ENCODE data around the gene HDAC4. TPM values are rescaled to one million over a fixed set of nuclear protein-coding genes. Genes with fewer than 3 reads are reported as not detected.

HDAC4 gene
- total and polyA plus RNA-seq, 8 donors, result 1.7 to 98.8 (median 24.5) TPM

DNA sequence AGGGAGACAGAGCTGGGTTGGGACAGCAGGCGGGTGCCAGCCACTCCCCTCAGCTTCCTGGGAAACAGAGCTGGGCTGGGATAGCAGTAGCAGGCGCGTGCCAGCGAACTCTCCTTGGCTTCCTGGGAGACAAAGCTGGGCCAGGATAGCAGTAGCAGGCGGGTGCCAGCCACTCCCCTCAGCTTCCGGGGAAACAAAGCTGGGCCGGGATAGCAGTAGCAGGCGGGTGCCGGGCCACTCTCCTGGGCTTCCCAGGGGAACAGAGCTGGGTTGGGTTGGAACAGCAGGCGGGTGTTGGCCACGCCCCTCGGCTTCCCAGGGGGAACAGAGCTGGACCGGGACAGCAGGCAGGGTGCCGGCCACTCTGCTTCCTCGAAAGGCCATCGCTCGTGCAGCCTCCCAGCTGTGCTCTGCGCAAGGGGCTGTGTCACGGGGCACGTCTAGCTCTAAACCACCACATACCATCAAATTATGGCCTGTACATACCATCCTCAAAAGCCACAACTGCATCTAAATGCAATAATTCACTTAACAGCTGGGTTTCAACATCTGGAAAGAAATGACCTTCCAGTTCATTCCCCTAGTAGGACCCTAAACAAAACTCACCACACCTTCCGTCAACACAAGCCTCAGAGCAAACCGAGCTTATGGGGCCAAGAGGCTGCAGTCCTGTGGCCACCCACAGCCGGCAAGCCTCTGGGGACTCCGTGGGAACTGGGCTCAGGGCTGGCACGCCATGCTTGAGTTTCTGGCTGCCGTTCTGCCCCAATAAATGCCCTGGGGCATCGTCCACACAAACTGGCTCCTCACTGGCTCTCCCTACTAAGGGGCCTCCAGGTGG lies 324.7 kb downstream of the HDAC4 start:
- DNase-seq, result peak; percentile 68 to 77
- Histone ChIP-seq H3K36me3 (peaks cover 30 to 98% (median 97%) of the 10 kb centered on the region in 4 donors), H3K27ac (peak overlapping the region in 4 of 5 donors; percentile 8 to 41 (median 22)), H3K9me3 (no peaks in the 10 kb centered on the region), H3K4me3 (peak overlapping the region in 2 of 4 donors; percentile 9 to 22), H3K27me3 (no peaks in the 10 kb centered on the region), H3K4me1 (peaks cover 5 to 10% (median 6%) of the 10 kb centered on the region in 4 donors)
- TF ChIP-seq, protein P1, sequence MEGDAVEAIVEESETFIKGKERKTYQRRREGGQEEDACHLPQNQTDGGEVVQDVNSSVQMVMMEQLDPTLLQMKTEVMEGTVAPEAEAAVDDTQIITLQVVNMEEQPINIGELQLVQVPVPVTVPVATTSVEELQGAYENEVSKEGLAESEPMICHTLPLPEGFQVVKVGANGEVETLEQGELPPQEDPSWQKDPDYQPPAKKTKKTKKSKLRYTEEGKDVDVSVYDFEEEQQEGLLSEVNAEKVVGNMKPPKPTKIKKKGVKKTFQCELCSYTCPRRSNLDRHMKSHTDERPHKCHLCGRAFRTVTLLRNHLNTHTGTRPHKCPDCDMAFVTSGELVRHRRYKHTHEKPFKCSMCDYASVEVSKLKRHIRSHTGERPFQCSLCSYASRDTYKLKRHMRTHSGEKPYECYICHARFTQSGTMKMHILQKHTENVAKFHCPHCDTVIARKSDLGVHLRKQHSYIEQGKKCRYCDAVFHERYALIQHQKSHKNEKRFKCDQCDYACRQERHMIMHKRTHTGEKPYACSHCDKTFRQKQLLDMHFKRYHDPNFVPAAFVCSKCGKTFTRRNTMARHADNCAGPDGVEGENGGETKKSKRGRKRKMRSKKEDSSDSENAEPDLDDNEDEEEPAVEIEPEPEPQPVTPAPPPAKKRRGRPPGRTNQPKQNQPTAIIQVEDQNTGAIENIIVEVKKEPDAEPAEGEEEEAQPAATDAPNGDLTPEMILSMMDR (IDR thresholded peaks at IDR 0.05), result no peak
- intact Hi-C loops (cut with DNase I; ENCODE audit: low total_unique reads), result no loop called here
- WGBS, 5 donors, result 39 to 62% (median 49%) methylated on average over 10 to 27 of the region's 27 CpGs

DNA sequence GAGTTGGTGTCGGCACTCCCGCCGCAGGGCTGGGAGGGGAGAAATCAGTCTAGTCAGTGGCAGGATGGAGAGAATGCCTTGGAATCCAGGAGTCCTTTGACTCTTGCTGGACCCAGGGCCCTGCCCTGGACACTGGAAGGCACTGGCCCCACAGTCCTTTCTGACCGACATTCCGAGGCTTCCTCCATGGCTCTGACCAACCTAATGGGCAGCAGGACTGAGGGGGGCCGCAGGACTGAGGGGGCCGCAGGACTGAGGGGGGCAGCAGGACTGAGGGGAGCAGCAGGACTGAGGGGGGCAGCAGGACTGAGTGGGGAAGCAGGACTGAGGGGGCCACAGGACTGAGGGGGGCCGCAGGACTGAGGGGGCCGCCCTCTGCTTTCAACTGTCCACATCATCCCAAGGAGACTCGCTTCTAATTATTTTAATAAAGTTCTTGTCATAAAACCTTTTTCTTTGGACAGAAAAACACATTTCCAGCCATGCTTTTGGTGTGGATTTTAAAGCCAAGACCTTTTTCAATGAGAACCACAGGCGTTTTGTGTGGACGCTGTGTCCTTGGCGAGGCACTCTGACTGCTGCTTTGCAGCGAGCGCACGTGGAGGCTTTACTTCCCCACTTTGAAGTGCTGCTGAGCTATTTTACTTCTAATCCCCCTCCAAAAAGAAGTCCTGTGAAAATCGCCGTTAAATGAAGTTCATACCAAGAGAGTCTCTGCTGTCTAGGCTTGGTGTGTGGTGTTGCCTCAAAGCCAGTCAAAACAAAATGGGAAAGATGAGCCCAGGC lies 326.9 kb downstream of the HDAC4 start:
- Histone ChIP-seq H3K36me3 (peaks cover 13 to 88% (median 84%) of the 10 kb centered on the region in 4 donors), H3K27me3 (no peaks in the 10 kb centered on the region), H3K9me3 (no peaks in the 10 kb centered on the region), H3K27ac (no peak overlapping the region), H3K4me1 (peaks cover 5 to 10% (median 6%) of the 10 kb centered on the region in 4 donors), H3K4me3 (no peak overlapping the region)
- no peak for DNase-seq
- 94 to 98% (median 96%) methylated on average over 14 to 18 of the region's 18 CpGs for WGBS, 5 donors
- no peak for TF ChIP-seq EP300 (IDR thresholded peaks at IDR 0.05)
- TF ChIP-seq POLR2A (IDR thresholded peaks at IDR 0.05), result no peak
- TF ChIP-seq POLR2AphosphoS5 (IDR thresholded peaks at IDR 0.05), result no peak
- TF ChIP-seq, protein P1 (IDR thresholded peaks at IDR 0.05), result no peak
- intact Hi-C loops (cut with DNase I; ENCODE audit: low total_unique reads), result no loop called here

DNA sequence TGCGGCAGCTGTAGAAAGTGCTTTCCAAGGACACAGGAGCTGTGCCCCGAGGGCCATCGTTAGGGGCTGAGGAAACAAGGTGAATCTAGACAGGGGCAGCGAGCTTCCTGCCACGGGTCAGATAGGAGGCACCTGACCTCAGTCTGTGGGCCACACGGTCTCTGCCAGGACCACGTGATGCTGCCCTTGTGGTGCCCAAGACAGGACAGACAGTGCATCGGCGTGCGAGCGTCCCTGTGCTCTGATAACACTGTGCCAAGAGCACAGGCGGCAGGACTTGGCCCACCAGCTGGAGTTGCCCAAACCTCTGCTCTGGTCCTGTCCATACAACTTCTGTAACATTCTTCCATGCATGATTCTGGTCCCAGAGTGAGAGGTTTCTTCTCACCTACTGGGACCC lies 327.6 kb downstream of the HDAC4 start:
- Histone ChIP-seq H3K27me3 (no peaks in the 10 kb centered on the region), H3K4me3 (no peak overlapping the region), H3K4me1 (peaks cover 5 to 10% (median 6%) of the 10 kb centered on the region in 4 donors), H3K36me3 (peaks cover 13 to 86% (median 81%) of the 10 kb centered on the region in 4 donors), H3K27ac (no peak overlapping the region), H3K9me3 (no peaks in the 10 kb centered on the region)
- intact Hi-C loops (cut with DNase I; ENCODE audit: low total_unique reads), result no loop called here
- TF ChIP-seq EP300 (IDR thresholded peaks at IDR 0.05) (no peak), POLR2AphosphoS5 (IDR thresholded peaks at IDR 0.05) (no peak), POLR2A (IDR thresholded peaks at IDR 0.05) (no peak)
- TF ChIP-seq, protein P1 (IDR thresholded peaks at IDR 0.05), result no peak
- WGBS, 5 donors, result 81 to 98% (median 96%) methylated on average over 4 to 12 of the region's 12 CpGs
- no peak for DNase-seq

DNA sequence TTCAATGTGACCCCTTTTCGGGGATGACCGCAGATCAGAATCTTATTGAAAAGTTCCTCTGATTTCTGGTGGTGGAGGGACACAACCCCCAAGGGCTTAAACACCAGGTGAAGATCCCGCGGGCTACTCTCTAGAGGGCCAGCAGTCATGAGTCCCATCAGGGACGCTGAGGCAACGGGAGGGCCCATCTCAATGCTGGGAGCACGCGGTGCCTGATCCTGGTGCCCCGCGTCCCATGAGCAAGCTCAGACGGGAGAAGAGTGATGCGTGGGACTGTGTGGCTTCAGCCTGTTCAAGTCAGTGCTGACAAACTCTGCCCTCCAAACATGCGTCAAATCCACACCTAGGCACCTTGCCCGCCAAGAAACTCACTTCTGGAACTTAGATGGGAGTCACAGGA lies 328.0 kb downstream of the HDAC4 start:
- WGBS, 5 donors, result 93 to 98% (median 96%) methylated on average over 14 of the region's 14 CpGs
- peaks cover 5 to 10% (median 6%) of the 10 kb centered on the region in 4 donors for H3K4me1 ChIP-seq
- no peaks in the 10 kb centered on the region for H3K27me3 ChIP-seq
- no peak for DNase-seq
- no peak overlapping the region for H3K27ac ChIP-seq
- H3K4me3 ChIP-seq, result no peak overlapping the region
- TF ChIP-seq, protein P1 (IDR thresholded peaks at IDR 0.05), result no peak
- TF ChIP-seq POLR2A (IDR thresholded peaks at IDR 0.05), result no peak
- no peak for TF ChIP-seq EP300 (IDR thresholded peaks at IDR 0.05)
- no peak for TF ChIP-seq POLR2AphosphoS5 (IDR thresholded peaks at IDR 0.05)
- H3K9me3 ChIP-seq, result no peaks in the 10 kb centered on the region
- peaks cover 14 to 86% (median 82%) of the 10 kb centered on the region in 4 donors for H3K36me3 ChIP-seq
- intact Hi-C loops (cut with DNase I; ENCODE audit: low total_unique reads), result no loop called here

Measured in stomach (tissue), 9 donors.